SW 1271 (cell line): ENCODE measurements around the gene EDC3.
A peak's percentile ranks its signal among the peaks of the same experiment; 100 is the strongest.
"Not testable (repeated sequence)": the region's sequence is repeated elsewhere in the genome, so short reads cannot be mapped to it uniquely, and the experiment has no call there.

Experiments used
- DNase-seq, 2 experiments: peaks; one replicate each; lab custom pipeline; 2025; lab: John Stamatoyannopoulos, UW

The EDC3 gene

GRCh38 chr15:74651242-74651741 lies 44.5 kb downstream of the EDC3 start:
- no peak for DNase-seq

GRCh38 chr15:74648051-74648842 lies 47.6 kb downstream of the EDC3 start:
- no peak for DNase-seq

- no peak for DNase-seq
Measured at GRCh38 chr15:74646480-74646879, 49.3 kb downstream of the EDC3 start.

DNA sequence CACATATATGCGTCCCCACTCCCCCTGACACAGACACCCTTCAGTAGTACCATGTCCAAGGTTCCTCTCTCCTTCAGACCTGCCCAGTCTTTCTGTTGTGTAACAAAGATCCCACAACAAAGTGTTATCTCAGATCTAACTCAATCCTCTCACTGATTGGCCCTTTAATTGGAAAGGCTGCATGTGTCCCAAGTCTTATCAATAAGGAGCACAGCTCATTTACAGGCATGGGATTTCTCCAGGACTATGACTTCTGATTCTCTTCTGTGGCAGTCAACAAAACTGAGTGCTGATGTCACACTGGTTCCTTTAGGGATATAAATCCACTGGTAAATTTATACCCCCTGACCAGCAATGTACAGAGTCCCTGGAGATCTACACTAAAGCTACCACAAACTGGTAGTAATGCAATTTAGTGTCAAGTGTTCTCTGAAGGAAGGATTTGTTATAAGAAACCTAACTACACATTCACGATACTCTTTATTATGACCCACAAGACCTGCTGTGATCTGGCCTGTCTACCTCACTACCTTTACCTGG lies 52.1 kb downstream of the EDC3 start:
- no peak for DNase-seq

DNA sequence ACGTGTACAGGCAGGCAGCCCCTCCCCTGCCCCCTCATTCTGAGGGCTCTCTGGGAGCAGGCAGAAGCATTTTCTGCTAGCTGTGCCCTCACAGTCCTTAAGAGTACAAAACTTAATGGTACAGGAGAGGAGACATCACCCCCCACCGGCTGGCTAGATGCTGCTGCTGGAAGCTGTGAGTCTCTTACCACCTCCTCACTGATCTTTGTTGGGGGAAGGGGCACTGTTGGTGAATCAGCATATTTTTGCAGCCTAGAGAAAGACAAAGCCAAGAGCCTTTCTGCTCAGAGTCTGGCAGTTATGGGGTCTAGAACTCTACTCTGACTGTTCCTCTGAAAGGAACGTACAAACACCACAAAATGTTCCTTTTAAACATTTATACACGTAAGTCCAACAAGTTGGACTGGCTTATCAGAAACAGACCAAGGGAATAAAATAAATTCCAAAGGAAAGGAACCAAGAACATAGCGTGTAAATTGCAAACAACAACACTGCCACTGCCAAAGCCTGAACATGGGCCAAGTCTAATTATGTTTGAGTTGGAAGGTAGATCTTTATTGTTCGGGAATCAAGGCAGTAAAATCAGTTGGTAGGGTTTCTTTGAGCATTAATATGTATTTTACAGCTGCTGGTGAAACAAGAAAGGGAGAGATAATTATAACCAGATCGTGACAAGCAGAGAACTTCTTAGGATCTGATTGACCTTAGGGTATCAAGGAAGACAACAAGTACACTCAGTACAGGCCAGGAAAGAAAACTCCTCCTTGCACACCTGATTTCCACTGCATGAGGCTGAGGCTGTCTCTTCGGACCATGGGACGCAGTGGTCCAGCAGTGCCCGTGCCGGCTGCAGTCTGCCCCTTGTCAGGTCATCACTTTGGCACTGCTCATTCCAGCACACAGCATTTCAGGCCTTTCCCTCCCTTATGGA lies 52.8 kb downstream of the EDC3 start:
- DNase-seq: no peak

- no peak for DNase-seq
Measured at GRCh38 chr15:74642348-74642733, 53.5 kb downstream of the EDC3 start.

- no peak for DNase-seq
Measured at GRCh38 chr15:74641151-74641550, 54.7 kb downstream of the EDC3 start.

GRCh38 chr15:74636984-74637383 lies 58.8 kb downstream of the EDC3 start:
- DNase-seq: no peak

DNA sequence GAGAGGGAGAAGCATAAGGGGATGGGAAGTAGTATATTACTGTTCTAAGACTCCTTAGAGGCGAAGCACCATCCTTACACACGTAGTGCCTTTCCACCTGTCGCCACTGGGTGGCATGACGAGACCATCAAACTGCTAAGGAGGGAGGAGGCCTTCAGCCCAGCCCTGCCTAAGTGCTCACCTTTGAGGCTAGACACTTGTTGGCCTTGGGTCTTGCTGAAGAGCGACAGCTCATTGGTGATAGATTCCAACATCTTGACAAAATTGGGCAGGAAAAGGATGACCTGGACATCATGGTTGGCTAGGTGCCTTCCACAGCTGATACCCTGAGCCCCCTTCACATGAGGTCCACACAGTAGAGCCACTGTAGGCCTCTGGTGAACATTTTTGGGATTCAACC lies 60.6 kb downstream of the EDC3 start:
- peak; percentile 40 to 73 for DNase-seq

DNA sequence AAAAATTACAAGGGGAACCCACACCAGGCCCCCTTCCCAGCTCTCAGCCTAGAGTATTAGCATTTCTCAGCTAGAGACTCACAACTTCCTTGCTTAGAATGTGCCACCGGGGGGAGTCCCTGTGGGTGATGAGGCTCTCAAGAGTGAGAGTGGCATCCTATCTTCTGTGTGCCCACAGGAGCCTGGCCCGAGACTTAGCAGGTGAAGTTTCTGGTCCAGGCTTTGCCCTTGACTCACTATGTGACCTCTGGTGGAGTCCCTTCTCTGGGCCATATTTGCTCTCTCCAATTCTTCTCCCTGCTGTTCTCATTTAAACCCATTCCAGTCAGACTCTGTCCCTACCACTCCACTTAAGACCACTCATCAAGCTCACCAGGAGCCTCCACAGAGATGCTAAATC lies 62.0 kb downstream of the EDC3 start:
- no peak for DNase-seq

- DNase-seq: no peak
Measured at GRCh38 chr15:74632601-74633000, 63.2 kb downstream of the EDC3 start.

GRCh38 chr15:74631935-74632560 lies 63.8 kb downstream of the EDC3 start:
- peak in 1 of 2 experiments; percentile 48 for DNase-seq

- DNase-seq: no peak
Measured at GRCh38 chr15:74631408-74631807, 64.4 kb downstream of the EDC3 start.

DNA sequence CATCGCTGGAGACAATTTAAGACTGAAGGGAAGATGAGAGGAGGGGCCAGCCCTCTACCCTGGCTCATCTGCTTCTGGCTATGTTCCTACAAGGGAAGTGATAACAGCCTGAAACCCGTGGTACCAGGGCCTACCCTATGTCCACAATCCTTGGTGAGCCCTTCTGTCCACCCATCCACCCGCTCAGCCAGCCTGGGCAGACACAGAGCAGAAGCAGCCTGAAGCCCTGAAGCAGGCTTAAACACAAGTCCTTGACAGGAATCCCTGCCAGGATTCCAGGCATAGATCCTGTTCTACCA lies 64.8 kb downstream of the EDC3 start:
- no peak for DNase-seq

DNA sequence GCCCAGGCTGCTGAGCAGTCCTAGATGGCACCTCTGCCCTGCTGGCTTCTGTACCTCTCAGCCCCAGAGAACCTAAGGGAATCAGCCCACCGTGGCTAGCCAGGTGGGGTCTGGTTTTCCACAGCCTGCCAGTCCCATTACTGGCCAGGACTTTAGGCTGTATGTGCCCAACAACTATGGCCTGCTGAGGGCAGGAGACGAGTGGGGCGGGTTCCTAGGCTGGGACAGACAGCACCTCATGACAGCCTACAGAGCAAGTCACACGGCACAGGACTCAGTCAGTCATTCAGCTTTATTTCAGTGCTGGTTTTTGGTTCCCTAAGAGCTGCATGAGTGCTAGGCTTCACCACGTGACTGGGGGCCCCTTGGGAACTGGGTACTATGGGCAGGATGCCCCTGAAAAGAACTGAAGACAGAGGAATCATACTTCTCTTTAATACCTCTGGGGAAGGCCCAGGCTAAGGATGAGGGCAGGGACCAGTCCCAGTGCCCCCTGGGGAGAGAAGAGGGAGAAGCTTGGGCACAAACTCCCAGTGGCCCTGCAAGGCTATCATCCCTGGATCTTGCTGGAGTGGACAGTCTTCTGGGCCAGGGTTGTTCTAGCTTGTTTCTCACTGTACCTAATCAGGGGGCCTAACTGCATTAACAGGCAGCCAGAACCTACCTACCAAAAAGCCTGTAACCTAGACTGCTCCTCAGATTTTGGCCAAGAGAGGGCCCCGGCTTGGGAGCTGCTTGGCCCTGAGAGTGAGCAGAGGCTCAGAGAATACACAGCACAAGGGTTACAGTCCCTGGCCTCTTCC lies 65.3 kb downstream of the EDC3 start:
- no peak for DNase-seq

DNA sequence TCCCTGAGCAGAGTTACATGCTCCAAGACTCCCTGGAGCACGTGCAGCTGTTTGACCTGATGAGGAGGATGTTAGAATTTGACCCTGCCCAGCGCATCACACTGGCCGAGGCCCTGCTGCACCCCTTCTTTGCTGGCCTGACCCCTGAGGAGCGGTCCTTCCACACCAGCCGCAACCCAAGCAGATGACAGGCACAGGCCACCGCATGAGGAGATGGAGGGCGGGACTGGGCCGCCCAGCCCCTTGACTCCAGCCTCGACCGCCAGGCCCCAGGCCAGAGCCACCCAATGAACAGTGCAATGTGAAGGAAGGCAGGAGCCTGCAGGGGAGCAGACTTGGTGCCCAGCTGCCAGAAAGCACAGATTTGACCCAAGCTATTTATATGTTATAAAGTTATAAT lies 66.1 kb downstream of the EDC3 start:
- not testable (repeated sequence) for DNase-seq

DNA sequence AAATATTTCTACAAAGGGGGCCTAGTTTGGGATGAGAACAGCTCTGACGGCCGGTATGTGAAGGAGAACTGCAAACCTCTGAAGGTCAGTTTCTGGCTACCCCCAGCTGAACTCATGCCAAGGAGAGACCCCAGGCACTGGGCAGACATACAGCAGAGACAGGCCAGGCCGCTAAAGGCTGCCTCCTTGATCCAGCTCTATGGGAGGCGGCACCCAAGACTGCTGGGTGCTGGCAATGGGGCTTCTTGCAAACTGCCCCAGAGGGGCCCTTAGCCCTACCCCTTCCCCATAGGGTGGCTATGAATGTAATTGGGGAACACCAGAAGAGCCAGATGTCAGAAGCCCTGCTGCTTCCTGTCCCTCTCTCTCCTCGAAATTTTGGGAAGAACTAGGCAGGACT lies 66.9 kb downstream of the EDC3 start:
- no peak for DNase-seq

DNA sequence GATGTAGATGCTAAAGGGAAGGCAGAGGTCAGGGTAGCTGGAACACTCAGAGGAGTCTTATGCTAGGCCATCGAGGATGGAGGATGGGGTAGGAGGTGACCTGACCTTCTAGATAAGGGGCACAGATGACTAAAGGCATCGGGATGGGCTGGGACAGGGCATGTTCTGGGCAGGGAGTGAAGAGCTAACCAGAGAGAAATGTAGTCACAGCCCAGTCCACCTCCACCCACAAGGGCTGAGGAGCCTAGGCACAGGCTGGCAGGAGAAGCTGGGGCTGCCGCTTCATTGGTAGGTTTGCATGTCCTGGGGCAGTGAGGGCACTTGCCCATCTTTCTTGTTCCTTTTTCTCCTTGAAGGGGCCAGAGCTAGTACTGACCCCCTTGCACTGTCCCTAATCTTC lies 67.6 kb downstream of the EDC3 start:
- no peak for DNase-seq

- DNase-seq: no peak
Measured at GRCh38 chr15:74627766-74628165, 68.1 kb downstream of the EDC3 start.

DNA sequence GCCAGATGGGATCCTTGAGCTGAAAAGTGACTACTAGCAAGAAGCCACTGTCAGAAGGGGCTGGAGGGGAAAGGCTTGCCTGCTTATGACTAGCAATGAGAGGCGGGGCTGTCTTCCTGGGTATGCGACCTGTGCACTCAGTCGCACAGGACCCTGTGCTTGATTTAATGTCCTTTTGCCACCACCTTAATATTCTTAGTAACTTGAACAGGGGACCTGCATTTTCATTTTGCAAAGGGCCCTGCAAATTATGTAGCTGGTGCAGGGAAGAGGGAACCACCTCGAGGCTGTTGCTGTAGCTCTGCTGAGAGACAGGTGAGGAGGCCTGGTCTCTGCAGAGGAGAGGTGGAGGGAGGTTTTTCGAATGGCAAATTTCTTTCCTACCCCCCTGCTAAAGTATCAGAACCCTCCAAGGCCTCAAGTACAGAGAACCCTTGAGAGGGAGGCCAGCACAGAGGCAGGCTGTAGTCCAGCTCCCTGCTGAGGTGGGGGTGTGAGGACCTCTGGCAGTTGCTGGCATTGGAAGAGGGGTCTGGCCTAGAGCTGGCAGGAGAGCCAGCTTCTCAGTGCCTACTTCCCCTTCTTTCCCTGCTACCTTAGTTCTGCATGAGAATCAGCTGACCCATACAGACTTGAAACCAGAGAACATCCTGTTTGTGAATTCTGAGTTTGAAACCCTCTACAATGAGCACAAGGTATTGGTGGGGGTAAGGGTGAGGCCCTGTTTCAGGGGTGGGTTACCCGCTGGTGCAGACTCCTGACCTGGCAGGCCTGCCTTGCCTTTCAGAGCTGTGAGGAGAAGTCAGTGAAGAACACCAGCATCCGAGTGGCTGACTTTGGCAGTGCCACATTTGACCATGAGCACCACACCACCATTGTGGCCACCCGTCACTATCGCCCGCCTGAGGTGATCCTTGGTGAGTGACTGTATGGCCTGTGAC lies 68.8 kb downstream of the EDC3 start:
- DNase-seq: no peak
